ENCODE results near the gene CCR5AS.
"Not testable (repeated sequence)": the region's sequence is repeated elsewhere in the genome, so short reads cannot be mapped to it uniquely, and the experiment has no call there.

Gene CCR5AS

GRCh38 chr3:46402902-46403301 lies 4.0 kb downstream of the CCR5AS start:
- not testable (repeated sequence) for DNase-seq (ENCODE audit: low read depth)

- no peak for DNase-seq (ENCODE audit: low read depth)
Measured at GRCh38 chr3:46401579-46401978, 5.3 kb downstream of the CCR5AS start.

GRCh38 chr3:46400846-46401245 lies 6.0 kb downstream of the CCR5AS start:
- no peak for DNase-seq (ENCODE audit: low read depth)

GRCh38 chr3:46400000-46400734 lies 6.7 kb downstream of the CCR5AS start:
- peak; percentile 48 for DNase-seq (ENCODE audit: low read depth)

GRCh38 chr3:46399557-46399956 lies 7.3 kb downstream of the CCR5AS start:
- DNase-seq (ENCODE audit: low read depth): no peak

GRCh38 chr3:46399098-46399497 lies 7.8 kb downstream of the CCR5AS start:
- DNase-seq (ENCODE audit: low read depth): no peak

GRCh38 chr3:46398186-46398955 lies 8.5 kb downstream of the CCR5AS start:
- no peak for DNase-seq (ENCODE audit: low read depth)

- no peak for DNase-seq (ENCODE audit: low read depth)
Measured at GRCh38 chr3:46397111-46397510, 9.8 kb downstream of the CCR5AS start.

GRCh38 chr3:46395766-46396530 lies 10.9 kb downstream of the CCR5AS start:
- DNase-seq (ENCODE audit: low read depth): no peak

- no peak for DNase-seq (ENCODE audit: low read depth)
Measured at GRCh38 chr3:46395210-46395661, 11.6 kb downstream of the CCR5AS start.

GRCh38 chr3:46393554-46394434 lies 13.1 kb downstream of the CCR5AS start:
- DNase-seq (ENCODE audit: low read depth): no peak

- DNase-seq (ENCODE audit: low read depth): no peak
Measured at GRCh38 chr3:46393011-46393410, 13.9 kb downstream of the CCR5AS start.

GRCh38 chr3:46391526-46391925 lies 15.3 kb downstream of the CCR5AS start:
- DNase-seq (ENCODE audit: low read depth): not testable (repeated sequence)

GRCh38 chr3:46389306-46389705 lies 17.6 kb downstream of the CCR5AS start:
- no peak for DNase-seq (ENCODE audit: low read depth)

GRCh38 chr3:46388847-46389246 lies 18.0 kb downstream of the CCR5AS start:
- not testable (repeated sequence) for DNase-seq (ENCODE audit: low read depth)

- peak; percentile 32 for DNase-seq (ENCODE audit: low read depth)
Measured at GRCh38 chr3:46386205-46386604, 20.7 kb downstream of the CCR5AS start.

GRCh38 chr3:46383951-46384330 lies 22.9 kb downstream of the CCR5AS start:
- DNase-seq (ENCODE audit: low read depth): no peak

GRCh38 chr3:46383211-46383950 lies 23.5 kb downstream of the CCR5AS start:
- no peak for DNase-seq (ENCODE audit: low read depth)

- no peak for DNase-seq (ENCODE audit: low read depth)
Measured at GRCh38 chr3:46381625-46382024, 25.2 kb downstream of the CCR5AS start.

- DNase-seq (ENCODE audit: low read depth): no peak
Measured at GRCh38 chr3:46380471-46381221, 26.2 kb downstream of the CCR5AS start.
